ENCODE measurements around the gene NFE2. TPM values are rescaled to one million over a fixed set of nuclear protein-coding genes. Genes with fewer than 3 reads are reported as not detected.

NFE2 gene
- polyA plus RNA-seq, 1 donor (not counting 4 experiments of a cell fraction or from before 2014, with no cell fraction given) = 0.25 TPM

DNA sequence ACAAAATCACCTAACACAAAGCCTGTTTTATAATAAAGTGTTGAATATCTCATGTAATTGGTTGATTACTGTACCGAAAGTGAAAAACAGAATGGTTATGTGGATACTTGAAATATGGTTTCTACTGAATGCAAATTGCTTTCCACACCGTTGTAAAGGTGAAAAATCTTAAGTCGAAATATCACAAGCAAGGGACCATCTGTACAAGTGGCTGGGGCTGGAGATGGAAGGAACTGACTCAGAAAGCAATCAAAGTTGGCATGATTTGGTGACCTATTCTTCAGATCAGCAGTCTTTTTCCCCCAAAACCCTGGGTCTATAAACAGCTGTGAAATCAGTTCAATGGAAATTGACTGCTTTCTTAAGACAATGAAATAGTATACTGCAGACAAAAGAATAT, 24.4 kb downstream of the NFE2 start:
- dilution Hi-C loops (cut with MboI; ENCODE audit: extremely low pct_ligation_motif_present, low sequenced_read_pairs) = no loop called here
- Histone ChIP-seq H3K4me1 (ENCODE audit: control insufficient read depth, extremely low read depth, insufficient read depth, low read length) (peaks cover 11% of the 10 kb centered on the region), H3K79me2 (ENCODE audit: control insufficient read depth, insufficient read depth, low read length) (peaks cover 62% of the 10 kb centered on the region)

DNA sequence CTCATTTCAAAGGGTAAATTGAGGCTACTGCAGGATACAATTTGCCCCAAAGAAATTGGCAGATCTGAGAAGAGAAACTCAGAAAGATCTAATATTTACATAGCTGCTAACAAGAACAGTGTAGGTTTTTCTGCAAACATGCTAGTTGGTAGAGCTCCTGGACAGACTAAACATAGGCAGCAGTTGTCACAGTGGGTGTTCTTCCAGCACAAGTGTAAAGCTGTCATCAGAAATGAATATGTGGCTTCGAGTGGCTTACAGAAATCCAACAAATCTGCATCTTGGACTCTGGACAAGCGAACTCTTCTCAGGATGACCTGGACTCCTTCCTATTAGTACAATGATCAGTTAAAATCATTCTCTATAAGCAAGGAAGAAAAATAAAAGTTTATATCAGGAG, 26.8 kb downstream of the NFE2 start:
- H3K4me2 ChIP-seq (ENCODE audit: control insufficient read depth, extremely low read depth, insufficient read depth, low read depth, low read length) = no peak overlapping the region
- no peaks in the 10 kb centered on the region for H3K9me3 ChIP-seq (ENCODE audit: control insufficient read depth, low read depth, low read length)
- dilution Hi-C loops (cut with MboI; ENCODE audit: extremely low pct_ligation_motif_present, low sequenced_read_pairs) = no loop called here
- no peak for TF ChIP-seq CTCF (optimal IDR thresholded peaks at IDR 0.05 in 1 of 3, IDR thresholded peaks at IDR 0.05 in 1 of 3, conservative IDR thresholded peaks at IDR 0.05 in 1 of 3; ENCODE audit: extremely low read depth in 1 of 3, insufficient read depth in 2 of 3, low read length in 3 of 3)
- TF ChIP-seq EZH2 (IDR thresholded peaks at IDR 0.05; ENCODE audit: low read length) = no peak
- peaks cover 2 to 7% of the 10 kb centered on the region in 2 experiments for H3K36me3 ChIP-seq (ENCODE audit: control insufficient read depth in 2 of 2, extremely low read depth in 1 of 2, insufficient read depth in 2 of 2, low read length in 2 of 2)
- no peak overlapping the region for H3K4me3 ChIP-seq (ENCODE audit: control insufficient read depth in 2 of 3, extremely low read depth in 1 of 3, insufficient read depth in 2 of 3, low read depth in 1 of 3, low read length in 3 of 3)
- FAIRE-seq (no peak), DNase-seq (ENCODE audit: low read depth, low spot score) (no peak)
- no peak overlapping the region for H3K27ac ChIP-seq (ENCODE audit: control insufficient read depth, insufficient read depth, low read length)
- H2AFZ ChIP-seq (ENCODE audit: control insufficient read depth, low read length) = no peak overlapping the region
- no peaks in the 10 kb centered on the region for H3K27me3 ChIP-seq (ENCODE audit: control insufficient read depth, extremely low read depth, insufficient read depth, low read length)
- no peaks in the 10 kb centered on the region for H3K9me1 ChIP-seq (ENCODE audit: control insufficient read depth, extremely low read depth, insufficient read depth, low read length)
- H3K9ac ChIP-seq (ENCODE audit: control insufficient read depth, extremely low read depth, insufficient read depth, low read length) = no peak overlapping the region
- peaks cover 11% of the 10 kb centered on the region for H3K4me1 ChIP-seq (ENCODE audit: control insufficient read depth, extremely low read depth, insufficient read depth, low read length)
- H3K79me2 ChIP-seq (ENCODE audit: control insufficient read depth, insufficient read depth, low read length) = peaks cover 50% of the 10 kb centered on the region
- no peaks in the 10 kb centered on the region for H4K20me1 ChIP-seq (ENCODE audit: control insufficient read depth, extremely low read depth, insufficient read depth, low read length)

More for the DNA sequence above, 24.4 kb downstream of the NFE2 start:
- Histone ChIP-seq H3K4me2 (ENCODE audit: control insufficient read depth, extremely low read depth, insufficient read depth, low read depth, low read length) (no peak overlapping the region), H3K4me3 (ENCODE audit: control insufficient read depth in 2 of 3, extremely low read depth in 1 of 3, insufficient read depth in 2 of 3, low read depth in 1 of 3, low read length in 3 of 3) (no peak overlapping the region), H3K27ac (ENCODE audit: control insufficient read depth, insufficient read depth, low read length) (no peak overlapping the region), H4K20me1 (ENCODE audit: control insufficient read depth, extremely low read depth, insufficient read depth, low read length) (no peaks in the 10 kb centered on the region), H3K27me3 (ENCODE audit: control insufficient read depth, extremely low read depth, insufficient read depth, low read length) (no peaks in the 10 kb centered on the region), H3K9me1 (ENCODE audit: control insufficient read depth, extremely low read depth, insufficient read depth, low read length) (no peaks in the 10 kb centered on the region), H3K36me3 (ENCODE audit: control insufficient read depth in 2 of 2, extremely low read depth in 1 of 2, insufficient read depth in 2 of 2, low read length in 2 of 2) (peaks cover 2 to 13% of the 10 kb centered on the region in 2 experiments), H3K9ac (ENCODE audit: control insufficient read depth, extremely low read depth, insufficient read depth, low read length) (no peak overlapping the region), H2AFZ (ENCODE audit: control insufficient read depth, low read length) (no peak overlapping the region), H3K9me3 (ENCODE audit: control insufficient read depth, low read depth, low read length) (no peaks in the 10 kb centered on the region)
- FAIRE-seq = no peak
- DNase-seq (ENCODE audit: low read depth, low spot score) = no peak
- TF ChIP-seq EZH2 (IDR thresholded peaks at IDR 0.05; ENCODE audit: low read length) (no peak), CTCF (optimal IDR thresholded peaks at IDR 0.05 in 1 of 3, IDR thresholded peaks at IDR 0.05 in 1 of 3, conservative IDR thresholded peaks at IDR 0.05 in 1 of 3; ENCODE audit: extremely low read depth in 1 of 3, insufficient read depth in 2 of 3, low read length in 3 of 3) (no peak)

Measured in keratinocyte (primary cell).